ENCODE results near the gene SARM1. TPM values are rescaled to one million over a fixed set of nuclear protein-coding genes. Genes with fewer than 3 reads are reported as not detected.

Gene SARM1
- total RNA-seq, 1 experiment from 2014 or later = 5.1 TPM

- WGBS (ENCODE audit: extremely low coverage, insufficient read length, low lambda C conversion rate) = no CpG with 5 or more reads among the region's 2 CpGs
- Histone ChIP-seq H4K5ac (ENCODE audit: insufficient read length, low read depth, low read length) (no peak overlapping the region), H2BK5ac (ENCODE audit: insufficient read length, low read length) (no peak overlapping the region), H2BK15ac (ENCODE audit: low read depth, low read length) (no peak overlapping the region), H3K27me3 (ENCODE audit: insufficient read depth, low read length) (no peaks in the 10 kb centered on the region; the same call in 1 of the 2 replicates), H3K4ac (ENCODE audit: low read depth, low read length) (no peak overlapping the region), H3K23me2 (ENCODE audit: insufficient read length, low read depth, low read length, poor library complexity, severe bottlenecking) (no peaks in the 10 kb centered on the region), H3T11ph (ENCODE audit: low read length) (no peak overlapping the region), H2AK5ac (ENCODE audit: insufficient read length, low read length) (no peak overlapping the region), H3K79me1 (ENCODE audit: insufficient read depth, low read depth, low read length, poor library complexity, severe bottlenecking) (no peaks in the 10 kb centered on the region), H3K4me2 (ENCODE audit: insufficient read depth, insufficient read length, low read length) (no peak overlapping the region), H3K9ac (ENCODE audit: extremely low read depth, insufficient read length, low read length) (no peak overlapping the region), H4K20me1 (ENCODE audit: control insufficient read depth, insufficient read depth, insufficient read length) (no peaks in the 10 kb centered on the region), H3K27ac (ENCODE audit: insufficient read length, low read depth, low read length) (no peak overlapping the region), H2BK120ac (ENCODE audit: low read depth, low read length, poor library complexity, severe bottlenecking) (no peak overlapping the region), H3K56ac (ENCODE audit: insufficient read length, low read depth, low read length) (no peak overlapping the region), H3K18ac (ENCODE audit: insufficient read length, low read depth, low read length) (no peak overlapping the region), H4K8ac (replicated peaks; ENCODE audit: insufficient read length, low read depth, low read length) (no peak overlapping the region), H2BK12ac (ENCODE audit: insufficient read length, low read depth, low read length) (no peak overlapping the region), H3K14ac (ENCODE audit: insufficient read depth, low read length) (no peak overlapping the region), H4K91ac (ENCODE audit: insufficient read length, low read depth, low read length) (no peak overlapping the region), H3K9me3 (ENCODE audit: control insufficient read depth, low read depth, low read length) (no peaks in the 10 kb centered on the region), H3K4me1 (ENCODE audit: insufficient read depth, low read length) (no peaks in the 10 kb centered on the region), H2BK20ac (ENCODE audit: low read depth, low read length, poor library complexity, severe bottlenecking) (no peak overlapping the region), H3K23ac (ENCODE audit: insufficient read length, low read depth, low read length) (no peak overlapping the region), H2AFZ (ENCODE audit: low read length) (no peak overlapping the region), H3K79me2 (ENCODE audit: insufficient read depth, low read length) (no peaks in the 10 kb centered on the region)
- Mint-ChIP-seq H3K4me1 (peaks cover 0 to 7% of the 10 kb centered on the region in 2 experiments; a peak in 1 of 4 replicates), H3K4me3 (no peak overlapping the region), H3K9me3 (no peaks in the 10 kb centered on the region), H3K36me3 (ENCODE audit: insufficient read depth in 1 of 3, low read depth in 3 of 3) (peaks cover 0 to 3% (median 0%) of the 10 kb centered on the region in 3 experiments; a peak in 2 of 7 replicates), H3K27ac (no peak overlapping the region), H3K27me3 (ENCODE audit: low read depth) (peaks cover 29% of the 10 kb centered on the region)
- no peak for DNase-seq
- no peak for TF ChIP-seq CTCF (conservative IDR thresholded peaks at IDR 0.05)
Measured at GRCh38 chr17:28390563-28390962, 19.1 kb downstream of the SARM1 start.

Data from H9 (cell line).